SK-N-SH treated with all-trans-retinoic acid at 6 μM for 48 hours (cell line): Measurements from ENCODE around the gene UNC45B.

Experiments
- ATAC-seq: fragments of 200-7000 bp; cut with Tn5 transposase; 3 replicates; pipeline ENCODE4 v1.9.1; 2020; ENCODE audit warnings: mild to moderate bottlenecking, moderate library complexity
- ARNTL ChIP-seq: fragments of 450-650 bp; formaldehyde crosslinking; IDR thresholded peaks from 2 replicates; pipeline ENCODE4 v1.5.0; 2020; ENCODE audit warnings: low read depth, mild to moderate bottlenecking, moderate library complexity, borderline replicate concordance
- BACH2 ChIP-seq: fragments of 250-450 bp; sonication (Bioruptor Pico); IDR thresholded peaks from 2 replicates; pipeline ENCODE4 v1.9.0; 2021; ENCODE audit warnings: mild to moderate bottlenecking, borderline replicate concordance
- CREB5 ChIP-seq: fragments of 250-450 bp; sonication (Bioruptor Pico); IDR thresholded peaks from 2 replicates; pipeline ENCODE4 v1.5.1; 2020; ENCODE audit warnings: low read depth, mild to moderate bottlenecking, moderate library complexity
- ESRRG ChIP-seq: fragments of 250-450 bp; sonication (Bioruptor Pico); IDR thresholded peaks from 2 replicates; pipeline ENCODE4 v1.6.1; 2021; ENCODE audit warnings: mild to moderate bottlenecking
- GLIS3 ChIP-seq: fragments of 250-450 bp; sonication (Bioruptor Pico); IDR thresholded peaks from 2 replicates; pipeline ENCODE4 v1.5.0; 2020; ENCODE audit warnings: mild to moderate bottlenecking, moderate library complexity
- OSR1 ChIP-seq: fragments of 250-450 bp; sonication (Bioruptor Pico); IDR thresholded peaks from 2 replicates; pipeline ENCODE4 v1.8.0; 2022; ENCODE audit warnings: moderate library complexity, mild to moderate bottlenecking, inconsistent platforms
- PATZ1 ChIP-seq: fragments of 250-450 bp; sonication (Bioruptor Pico); IDR thresholded peaks from 2 replicates; pipeline ENCODE4 v1.8.0; 2020; ENCODE audit warnings: mild to moderate bottlenecking, moderate library complexity, borderline replicate concordance
- POU6F1 ChIP-seq: fragments of 250-450 bp; sonication (Bioruptor Pico); IDR thresholded peaks from 2 replicates; pipeline ENCODE4 v1.8.0; 2021; ENCODE audit warnings: low read depth, mild to moderate bottlenecking, moderate library complexity, borderline replicate concordance
- PPARA ChIP-seq: fragments of 250-450 bp; sonication (Bioruptor Pico); IDR thresholded peaks from 2 replicates; pipeline ENCODE4 v1.5.0; 2020; ENCODE audit warnings: mild to moderate bottlenecking, borderline replicate concordance
- RARB ChIP-seq: fragments of 250-450 bp; sonication (Bioruptor Pico); IDR thresholded peaks from 2 replicates; pipeline ENCODE4 v1.8.0; 2021; ENCODE audit warnings: mild to moderate bottlenecking, moderate library complexity
- SNAI2 ChIP-seq: fragments of 250-450 bp; sonication (Bioruptor Pico); IDR thresholded peaks from 2 replicates; pipeline ENCODE4 v1.5.0; 2020; ENCODE audit warnings: mild to moderate bottlenecking, moderate library complexity
- TCF4 ChIP-seq: fragments of 250-450 bp; sonication (Bioruptor Pico); IDR thresholded peaks from 2 replicates; pipeline ENCODE4 v1.8.0; 2021; ENCODE audit warnings: mild to moderate bottlenecking, moderate library complexity, borderline replicate concordance
- TOX ChIP-seq: fragments of 250-450 bp; sonication (Bioruptor Pico); IDR thresholded peaks from 2 replicates; pipeline ENCODE4 v1.8.0; 2021; ENCODE audit warnings: mild to moderate bottlenecking, moderate library complexity, borderline replicate concordance
- ZFP3 ChIP-seq: fragments of 250-450 bp; sonication (Bioruptor Pico); IDR thresholded peaks from 2 replicates; pipeline ENCODE4 v1.5.0; 2020; ENCODE audit warnings: mild to moderate bottlenecking, moderate library complexity
- ZFP30 ChIP-seq: fragments of 450-650 bp; formaldehyde crosslinking; IDR thresholded peaks from 2 replicates; pipeline ENCODE4 v1.5.0; 2022; ENCODE audit warnings: mild to moderate bottlenecking, moderate library complexity
- ZNF565 ChIP-seq: fragments of 450-650 bp; formaldehyde crosslinking; conservative IDR thresholded peaks from 2 replicates; pipeline ENCODE4 v1.5.0; 2020; ENCODE audit warnings: low read depth, mild to moderate bottlenecking, moderate library complexity
- ZNF8 ChIP-seq: fragments of 450-650 bp; formaldehyde crosslinking; IDR thresholded peaks from 2 replicates; pipeline ENCODE4 v1.5.0; 2020; ENCODE audit warnings: mild to moderate bottlenecking, moderate library complexity
- TF ChIP-seq, protein P1 (sequence below): fragments of 250-450 bp; sonication (Bioruptor Pico); IDR thresholded peaks from 2 replicates; pipeline ENCODE4 v1.5.1; 2021; ENCODE audit warnings: mild to moderate bottlenecking, moderate library complexity
- TF ChIP-seq, protein P2 (sequence below): fragments of 250-450 bp; sonication (Bioruptor Pico); IDR thresholded peaks from 2 replicates; pipeline ENCODE4 v1.5.0; 2020; ENCODE audit warnings: mild to moderate bottlenecking, moderate library complexity

The UNC45B gene

DNA sequence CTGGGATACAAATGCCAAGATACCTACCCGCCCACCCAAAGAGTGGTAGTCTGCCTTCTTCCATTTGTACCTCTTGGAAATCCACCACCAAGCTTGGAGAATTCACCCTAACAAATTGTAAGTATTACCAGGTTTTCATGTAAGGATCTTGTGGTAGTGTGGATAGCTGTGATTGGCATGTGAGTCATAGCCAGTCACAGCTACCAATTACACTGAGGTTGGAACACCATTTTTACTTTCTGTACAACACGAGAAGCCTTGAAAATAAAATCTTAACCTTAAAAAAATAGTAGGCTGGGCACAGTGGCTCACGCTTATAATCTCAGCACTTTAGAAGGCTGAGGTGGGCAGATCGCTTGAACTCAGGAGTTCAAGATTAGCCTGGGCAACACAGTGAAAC lies 65.1 kb downstream of the UNC45B start:
- TF ChIP-seq TCF4 (no peak), TOX (CRISPR knock-in tag) (no peak), GLIS3 (CRISPR knock-in tag) (no peak), ZNF565 (no peak), OSR1 (CRISPR knock-in tag) (no peak), ARNTL (CRISPR knock-in tag) (no peak), ZFP3 (CRISPR knock-in tag) (no peak), CREB5 (no peak)
- TF ChIP-seq, protein P1, sequence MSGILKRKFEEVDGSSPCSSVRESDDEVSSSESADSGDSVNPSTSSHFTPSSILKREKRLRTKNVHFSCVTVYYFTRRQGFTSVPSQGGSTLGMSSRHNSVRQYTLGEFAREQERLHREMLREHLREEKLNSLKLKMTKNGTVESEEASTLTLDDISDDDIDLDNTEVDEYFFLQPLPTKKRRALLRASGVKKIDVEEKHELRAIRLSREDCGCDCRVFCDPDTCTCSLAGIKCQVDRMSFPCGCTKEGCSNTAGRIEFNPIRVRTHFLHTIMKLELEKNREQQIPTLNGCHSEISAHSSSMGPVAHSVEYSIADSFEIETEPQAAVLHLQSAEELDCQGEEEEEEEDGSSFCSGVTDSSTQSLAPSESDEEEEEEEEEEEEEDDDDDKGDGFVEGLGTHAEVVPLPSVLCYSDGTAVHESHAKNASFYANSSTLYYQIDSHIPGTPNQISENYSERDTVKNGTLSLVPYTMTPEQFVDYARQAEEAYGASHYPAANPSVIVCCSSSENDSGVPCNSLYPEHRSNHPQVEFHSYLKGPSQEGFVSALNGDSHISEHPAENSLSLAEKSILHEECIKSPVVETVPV (CRISPR knock-in tag), result no peak
- TF ChIP-seq, protein P2, sequence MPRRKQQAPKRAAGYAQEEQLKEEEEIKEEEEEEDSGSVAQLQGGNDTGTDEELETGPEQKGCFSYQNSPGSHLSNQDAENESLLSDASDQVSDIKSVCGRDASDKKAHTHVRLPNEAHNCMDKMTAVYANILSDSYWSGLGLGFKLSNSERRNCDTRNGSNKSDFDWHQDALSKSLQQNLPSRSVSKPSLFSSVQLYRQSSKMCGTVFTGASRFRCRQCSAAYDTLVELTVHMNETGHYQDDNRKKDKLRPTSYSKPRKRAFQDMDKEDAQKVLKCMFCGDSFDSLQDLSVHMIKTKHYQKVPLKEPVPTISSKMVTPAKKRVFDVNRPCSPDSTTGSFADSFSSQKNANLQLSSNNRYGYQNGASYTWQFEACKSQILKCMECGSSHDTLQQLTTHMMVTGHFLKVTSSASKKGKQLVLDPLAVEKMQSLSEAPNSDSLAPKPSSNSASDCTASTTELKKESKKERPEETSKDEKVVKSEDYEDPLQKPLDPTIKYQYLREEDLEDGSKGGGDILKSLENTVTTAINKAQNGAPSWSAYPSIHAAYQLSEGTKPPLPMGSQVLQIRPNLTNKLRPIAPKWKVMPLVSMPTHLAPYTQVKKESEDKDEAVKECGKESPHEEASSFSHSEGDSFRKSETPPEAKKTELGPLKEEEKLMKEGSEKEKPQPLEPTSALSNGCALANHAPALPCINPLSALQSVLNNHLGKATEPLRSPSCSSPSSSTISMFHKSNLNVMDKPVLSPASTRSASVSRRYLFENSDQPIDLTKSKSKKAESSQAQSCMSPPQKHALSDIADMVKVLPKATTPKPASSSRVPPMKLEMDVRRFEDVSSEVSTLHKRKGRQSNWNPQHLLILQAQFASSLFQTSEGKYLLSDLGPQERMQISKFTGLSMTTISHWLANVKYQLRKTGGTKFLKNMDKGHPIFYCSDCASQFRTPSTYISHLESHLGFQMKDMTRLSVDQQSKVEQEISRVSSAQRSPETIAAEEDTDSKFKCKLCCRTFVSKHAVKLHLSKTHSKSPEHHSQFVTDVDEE, result no peak
- ATAC-seq, result no peak

GRCh38 chr17:35213412-35213940 lies 65.9 kb downstream of the UNC45B start:
- no peak for TF ChIP-seq RARB (CRISPR knock-in tag)
- TF ChIP-seq, protein P1 (CRISPR knock-in tag), result no peak
- no peak for TF ChIP-seq GLIS3 (CRISPR knock-in tag)
- TF ChIP-seq TOX (CRISPR knock-in tag), result no peak
- no peak for TF ChIP-seq PATZ1 (CRISPR knock-in tag)
- no peak for TF ChIP-seq CREB5
- no peak for TF ChIP-seq POU6F1 (CRISPR knock-in tag)
- no peak for TF ChIP-seq OSR1 (CRISPR knock-in tag)
- TF ChIP-seq BACH2 (CRISPR knock-in tag), result no peak
- no peak for TF ChIP-seq ZFP30 (CRISPR knock-in tag)
- TF ChIP-seq ZNF8 (CRISPR knock-in tag), result no peak
- TF ChIP-seq, protein P2, result no peak
- no peak for TF ChIP-seq SNAI2 (CRISPR knock-in tag)
- no peak for TF ChIP-seq ESRRG (CRISPR knock-in tag)
- no peak for TF ChIP-seq PPARA
- TF ChIP-seq ZFP3 (CRISPR knock-in tag), result no peak
- no peak for ATAC-seq
